GM12875 (cell line): Measurements from ENCODE around the gene KCNIP4.

Source experiments
- H3K4me3 ChIP-seq: one replicate; pipeline ENCODE4 v1.5.1; 2011; ENCODE audit warnings: low read depth, low read length, control low read depth
- TF ChIP-seq, protein P1 (sequence below): IDR thresholded peaks from 2 replicates; pipeline ENCODE4 v1.5.1; 2011; ENCODE audit warnings: low read depth, mild to moderate bottlenecking, control low read depth, inconsistent platforms, low read length, moderate library complexity, borderline replicate concordance; ENCODE audit not compliant: insufficient read depth

KCNIP4 gene

DNA sequence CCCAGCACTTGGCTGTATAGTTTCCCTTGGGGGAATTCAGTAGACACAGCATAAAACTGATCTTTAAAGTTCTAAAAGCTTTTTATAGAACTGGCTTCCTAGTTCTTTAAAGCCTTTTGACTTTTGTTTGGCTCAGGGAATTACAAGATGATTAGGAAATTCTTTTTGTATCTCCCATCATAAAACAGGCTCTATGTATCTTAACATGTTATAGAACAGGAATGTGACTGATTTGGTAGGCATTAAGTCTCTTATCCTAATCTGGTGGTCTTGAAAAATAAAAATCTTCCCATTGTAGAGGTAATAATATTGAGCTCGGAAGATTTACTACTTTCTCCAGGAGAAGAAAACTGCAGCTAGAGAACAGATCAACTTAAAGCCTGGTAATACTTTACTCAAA, 262.7 kb downstream of the KCNIP4 start:
- no peak overlapping the region for H3K4me3 ChIP-seq
- TF ChIP-seq, protein P1, sequence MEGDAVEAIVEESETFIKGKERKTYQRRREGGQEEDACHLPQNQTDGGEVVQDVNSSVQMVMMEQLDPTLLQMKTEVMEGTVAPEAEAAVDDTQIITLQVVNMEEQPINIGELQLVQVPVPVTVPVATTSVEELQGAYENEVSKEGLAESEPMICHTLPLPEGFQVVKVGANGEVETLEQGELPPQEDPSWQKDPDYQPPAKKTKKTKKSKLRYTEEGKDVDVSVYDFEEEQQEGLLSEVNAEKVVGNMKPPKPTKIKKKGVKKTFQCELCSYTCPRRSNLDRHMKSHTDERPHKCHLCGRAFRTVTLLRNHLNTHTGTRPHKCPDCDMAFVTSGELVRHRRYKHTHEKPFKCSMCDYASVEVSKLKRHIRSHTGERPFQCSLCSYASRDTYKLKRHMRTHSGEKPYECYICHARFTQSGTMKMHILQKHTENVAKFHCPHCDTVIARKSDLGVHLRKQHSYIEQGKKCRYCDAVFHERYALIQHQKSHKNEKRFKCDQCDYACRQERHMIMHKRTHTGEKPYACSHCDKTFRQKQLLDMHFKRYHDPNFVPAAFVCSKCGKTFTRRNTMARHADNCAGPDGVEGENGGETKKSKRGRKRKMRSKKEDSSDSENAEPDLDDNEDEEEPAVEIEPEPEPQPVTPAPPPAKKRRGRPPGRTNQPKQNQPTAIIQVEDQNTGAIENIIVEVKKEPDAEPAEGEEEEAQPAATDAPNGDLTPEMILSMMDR, result no peak

DNA sequence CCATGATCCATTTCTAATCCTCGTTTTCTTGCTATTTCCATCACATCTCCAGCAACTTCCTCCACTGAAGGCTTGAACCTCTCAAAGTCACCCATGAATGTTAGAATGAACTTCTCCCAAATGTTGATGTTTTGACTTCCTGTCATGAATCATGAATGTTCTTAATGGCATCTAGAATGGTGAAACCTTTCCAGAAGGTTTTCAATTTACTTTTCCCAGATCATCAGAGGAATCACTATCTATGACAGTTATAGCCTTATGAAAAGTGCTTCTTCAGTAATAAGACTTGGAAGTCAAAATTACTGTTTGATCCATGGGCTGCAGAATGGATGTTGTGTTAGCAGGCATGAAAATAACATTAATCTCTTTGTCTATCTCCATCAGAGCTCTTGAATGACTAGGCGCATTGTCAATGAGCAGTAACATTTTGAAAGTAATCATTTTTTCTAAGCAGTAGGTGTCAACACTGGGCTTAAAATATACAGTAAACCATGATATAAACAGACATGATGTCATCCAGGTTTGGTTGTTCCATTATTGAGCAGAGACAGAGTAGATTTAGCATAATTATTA, 268.2 kb downstream of the KCNIP4 start:
- TF ChIP-seq, protein P1, result no peak

DNA sequence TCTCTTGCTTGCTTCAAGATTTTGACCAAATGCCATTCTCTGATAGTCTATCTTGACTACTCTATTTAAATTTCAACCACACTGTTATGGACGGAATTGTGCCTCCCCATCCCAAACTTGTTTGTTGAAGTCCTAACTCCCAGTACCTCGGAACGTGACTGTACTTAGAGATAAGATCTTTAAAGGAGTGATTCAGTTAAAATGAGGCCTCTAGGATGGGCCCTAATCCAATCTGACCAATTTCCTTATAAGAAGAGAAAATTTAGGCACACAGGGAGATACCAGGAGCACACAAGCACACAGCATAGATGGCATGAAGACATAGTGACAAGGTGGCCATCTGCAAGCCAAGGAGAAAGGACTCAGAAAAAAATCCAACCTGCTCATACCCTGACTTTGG, 269.9 kb downstream of the KCNIP4 start:
- no peak overlapping the region for H3K4me3 ChIP-seq
- TF ChIP-seq, protein P1, result no peak

More for the DNA sequence above, 268.2 kb downstream of the KCNIP4 start:
- no peak overlapping the region for H3K4me3 ChIP-seq

DNA sequence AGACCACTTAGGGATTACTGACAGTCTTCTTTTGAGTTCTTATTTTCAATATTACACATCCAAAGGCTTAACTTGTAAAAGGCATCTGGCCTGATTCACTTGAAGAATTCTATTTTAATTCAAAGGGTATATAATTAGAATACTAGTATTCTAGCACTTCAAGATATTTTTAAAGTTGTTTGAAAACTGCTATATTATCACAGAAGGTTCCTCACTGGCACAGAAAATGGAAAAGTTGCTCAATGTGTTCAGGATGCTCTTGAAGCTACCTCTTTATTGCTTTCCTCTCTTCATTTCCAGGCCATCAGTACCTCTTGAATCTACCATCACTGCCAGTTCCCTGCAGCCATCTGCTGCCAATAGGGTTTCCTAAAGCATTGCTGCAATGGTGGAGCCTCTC, 271.4 kb downstream of the KCNIP4 start:
- TF ChIP-seq, protein P1, result no peak
- no peak overlapping the region for H3K4me3 ChIP-seq

DNA sequence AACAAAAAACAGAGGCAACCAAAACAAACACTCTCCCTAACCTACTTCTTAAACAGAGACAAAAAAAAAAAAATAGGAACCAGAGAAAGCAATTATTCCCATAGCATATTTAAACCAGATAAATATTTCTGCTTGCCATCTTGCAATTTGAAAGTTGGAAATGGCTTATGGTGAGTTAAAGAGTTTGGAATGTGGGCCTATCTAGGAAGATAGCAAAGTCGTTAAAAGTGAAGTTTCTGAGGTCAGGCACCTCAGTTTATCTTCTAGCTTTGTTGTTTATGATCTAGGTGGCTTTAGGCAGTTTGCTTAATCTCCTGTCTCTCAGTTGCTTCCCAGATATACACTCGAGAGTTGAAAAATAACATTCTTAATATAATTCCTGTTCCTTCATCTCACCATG, 284.2 kb downstream of the KCNIP4 start:
- TF ChIP-seq, protein P1, result no peak
- H3K4me3 ChIP-seq, result no peak overlapping the region

DNA sequence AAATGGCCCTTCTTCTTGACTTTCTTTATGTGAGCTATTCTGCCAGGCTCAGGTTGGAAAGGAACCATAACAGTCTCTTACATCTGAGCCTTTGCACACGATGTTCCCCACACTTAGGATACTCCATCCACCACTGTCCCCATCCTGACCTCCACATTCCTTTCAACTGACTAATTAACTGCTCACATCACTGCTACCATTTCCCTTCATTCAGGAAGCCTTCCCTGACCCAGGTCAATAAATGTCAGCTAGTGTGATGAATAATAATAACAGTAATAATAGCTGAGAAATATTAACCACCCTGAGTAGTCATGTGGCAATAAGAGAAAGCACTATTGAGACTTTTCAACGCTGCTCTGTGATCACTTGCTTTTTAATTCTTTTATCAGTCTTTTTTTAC, 291.7 kb downstream of the KCNIP4 start:
- TF ChIP-seq, protein P1, result no peak
- no peak overlapping the region for H3K4me3 ChIP-seq

DNA sequence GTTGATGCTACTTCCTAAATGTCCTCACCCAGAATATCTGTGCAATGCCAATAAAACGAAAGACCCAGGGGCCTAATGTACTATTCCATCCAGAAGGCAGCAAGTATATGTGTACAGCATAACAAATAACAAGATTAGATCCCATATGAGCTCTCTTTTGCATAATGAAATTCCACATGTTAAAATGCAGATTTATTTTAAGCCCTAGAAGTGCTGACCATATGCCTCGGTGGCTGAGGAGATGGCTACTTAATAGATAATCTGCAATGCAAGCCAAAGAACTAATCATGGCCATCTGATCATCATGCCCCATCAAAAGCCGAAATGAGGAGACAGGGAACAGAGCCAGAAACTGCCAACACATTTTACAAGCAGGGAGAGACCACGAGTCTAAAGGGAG, 293.5 kb downstream of the KCNIP4 start:
- TF ChIP-seq, protein P1, result no peak
- H3K4me3 ChIP-seq, result no peak overlapping the region
